SK-N-MC (cell line): ENCODE measurements around the gene B3GALT4.

Experiments
- DNase-seq: peaks from one replicate; pipeline ENCODE4 v3.0.0-alpha.2; 2011; ENCODE audit warnings: low read depth, low spot score
- H3K27ac ChIP-seq: fragments of 200-600 bp; sonication (generic); 2 replicates; pipeline ENCODE4 v1.5.1; 2016; ENCODE audit warnings: mixed run types
- H3K36me3 ChIP-seq: fragments of 200-600 bp; sonication (generic); 2 replicates; pipeline ENCODE4 v1.6.1; 2017; ENCODE audit warnings: antibody characterized with exemption, low read length, mixed read lengths; ENCODE audit not compliant: insufficient read depth
- H3K4me3 ChIP-seq: fragments of 200-600 bp; sonication (generic); 2 replicates; pipeline ENCODE4 v1.5.1; 2016
- H3K9ac ChIP-seq: fragments of 200-600 bp; sonication (generic); 2 replicates; pipeline ENCODE4 v1.8.0; 2017; ENCODE audit warnings: mixed run types, mixed read lengths; ENCODE audit not compliant: insufficient read length
- H3K9me3 ChIP-seq: fragments of 200-600 bp; sonication (generic); 2 replicates; pipeline ENCODE4 v1.6.1; 2017; ENCODE audit warnings: low read depth, mild to moderate bottlenecking, antibody characterized with exemption, low read length, moderate library complexity, mixed read lengths
- EZH2 ChIP-seq: fragments of 200-600 bp; sonication (generic); IDR thresholded peaks from one replicate; pipeline ENCODE4 v1.6.1; 2017; ENCODE audit warnings: antibody characterized with exemption
- FOXP2 ChIP-seq: optimal IDR thresholded peaks from 2 replicates; pipeline ENCODE3; 2011; ENCODE audit warnings: mild to moderate bottlenecking, moderate library complexity; ENCODE audit not compliant: insufficient read depth; ENCODE audit errors: extremely low read length, control extremely low read depth
- POLR2AphosphoS5 ChIP-seq: IDR thresholded peaks from 2 replicates; pipeline ENCODE4 v1.6.1; 2012; ENCODE audit warnings: mild to moderate bottlenecking, low read depth, low read length, borderline replicate concordance

Gene B3GALT4

DNA sequence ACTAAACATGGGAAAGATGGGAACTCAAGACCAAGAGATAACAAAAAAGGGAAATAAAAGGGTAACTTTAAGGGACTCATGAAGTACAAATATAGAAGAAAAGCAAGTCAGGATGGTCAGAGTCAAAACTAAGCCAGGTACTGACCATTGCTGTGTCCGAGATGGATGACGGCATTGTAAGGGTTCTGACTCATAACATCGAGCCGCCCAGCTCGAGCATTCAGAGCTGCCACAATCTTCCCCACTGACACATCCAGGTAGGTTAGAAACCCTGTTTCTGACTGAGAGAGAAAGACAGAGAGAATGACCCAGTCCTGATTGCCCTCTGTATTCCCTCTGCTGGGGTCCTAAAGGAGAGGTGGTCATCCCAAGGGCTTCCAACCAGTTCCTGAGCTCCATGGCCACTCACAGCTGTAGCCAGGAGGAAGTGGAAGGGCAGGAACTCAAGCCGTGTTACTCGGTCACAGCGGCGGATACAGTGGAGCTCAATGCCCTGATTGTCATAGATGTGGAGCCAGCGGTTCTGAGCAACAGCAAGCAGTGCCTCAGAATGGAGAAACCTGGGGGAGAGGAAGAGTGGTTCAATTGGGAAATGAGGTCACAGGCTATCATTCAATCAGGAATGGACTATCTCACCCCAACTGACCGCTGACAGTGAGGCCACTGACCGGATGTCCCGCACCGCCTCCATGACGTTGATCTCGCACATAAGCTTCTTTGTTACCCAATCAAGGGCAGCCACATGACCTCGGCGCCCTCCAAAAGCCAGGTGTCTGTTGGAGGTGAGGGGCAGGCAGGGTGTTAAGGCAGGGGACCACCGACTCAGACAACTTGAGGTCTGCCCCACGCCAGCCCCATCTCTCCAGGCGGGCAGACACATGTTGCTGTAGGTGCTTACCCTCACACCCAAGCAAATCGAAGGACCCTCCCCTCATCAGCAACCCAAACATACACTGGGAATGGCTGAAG lies 10.3 kb downstream of the B3GALT4 start:
- Histone ChIP-seq H3K9ac (no peak overlapping the region), H3K27ac (no peak overlapping the region), H3K9me3 (no peaks in the 10 kb centered on the region), H3K36me3 (peaks cover 48% of the 10 kb centered on the region), H3K4me3 (no peak overlapping the region; the same call in 1 of the 2 replicates)
- DNase-seq, result no peak
- TF ChIP-seq EZH2 (no peak), POLR2AphosphoS5 (no peak), FOXP2 (no peak)

DNA sequence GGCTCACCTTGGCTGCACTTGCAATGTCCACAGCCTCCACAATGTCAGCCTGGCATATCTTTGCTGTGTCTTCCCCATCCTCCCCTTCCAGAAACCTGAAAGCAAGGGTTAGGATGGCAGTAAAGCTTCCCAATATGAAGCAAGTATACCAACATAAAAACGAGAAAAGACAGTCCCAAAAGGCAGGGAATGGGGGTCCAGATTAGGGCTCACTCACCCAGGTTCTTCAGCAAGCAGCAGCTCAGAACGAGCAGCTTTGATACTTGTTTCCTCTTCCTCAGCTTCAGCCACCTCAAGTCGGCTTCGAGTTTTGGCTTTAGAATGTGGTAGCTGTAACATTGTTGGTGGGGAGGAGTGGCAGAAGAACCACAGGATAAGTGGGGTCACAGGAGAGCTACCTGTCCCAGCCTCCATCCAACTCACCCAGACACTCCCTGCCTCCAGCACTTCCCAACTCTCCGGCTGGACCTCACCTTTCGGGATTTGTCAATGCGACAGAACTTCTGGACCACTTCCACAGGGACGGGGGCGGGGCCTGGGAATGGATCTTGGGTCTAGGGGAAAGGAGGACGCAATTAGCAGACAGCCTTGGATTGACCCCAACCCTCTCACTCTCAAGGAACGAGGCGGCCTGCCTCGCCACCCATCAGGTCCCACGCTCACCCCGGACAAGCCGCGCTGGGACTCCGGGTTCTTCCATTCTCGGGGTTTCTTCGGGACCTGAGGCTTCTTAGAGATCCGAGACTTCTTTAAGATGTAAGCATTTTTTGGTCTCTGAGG lies 11.4 kb downstream of the B3GALT4 start:
- DNase-seq, result no peak
- TF ChIP-seq EZH2 (no peak), FOXP2 (no peak), POLR2AphosphoS5 (no peak)
- Histone ChIP-seq H3K9ac (peak overlapping the region; percentile 93), H3K36me3 (peaks cover 48% of the 10 kb centered on the region), H3K9me3 (no peaks in the 10 kb centered on the region), H3K4me3 (peak overlapping the region; percentile 90), H3K27ac (no peak overlapping the region)

DNA sequence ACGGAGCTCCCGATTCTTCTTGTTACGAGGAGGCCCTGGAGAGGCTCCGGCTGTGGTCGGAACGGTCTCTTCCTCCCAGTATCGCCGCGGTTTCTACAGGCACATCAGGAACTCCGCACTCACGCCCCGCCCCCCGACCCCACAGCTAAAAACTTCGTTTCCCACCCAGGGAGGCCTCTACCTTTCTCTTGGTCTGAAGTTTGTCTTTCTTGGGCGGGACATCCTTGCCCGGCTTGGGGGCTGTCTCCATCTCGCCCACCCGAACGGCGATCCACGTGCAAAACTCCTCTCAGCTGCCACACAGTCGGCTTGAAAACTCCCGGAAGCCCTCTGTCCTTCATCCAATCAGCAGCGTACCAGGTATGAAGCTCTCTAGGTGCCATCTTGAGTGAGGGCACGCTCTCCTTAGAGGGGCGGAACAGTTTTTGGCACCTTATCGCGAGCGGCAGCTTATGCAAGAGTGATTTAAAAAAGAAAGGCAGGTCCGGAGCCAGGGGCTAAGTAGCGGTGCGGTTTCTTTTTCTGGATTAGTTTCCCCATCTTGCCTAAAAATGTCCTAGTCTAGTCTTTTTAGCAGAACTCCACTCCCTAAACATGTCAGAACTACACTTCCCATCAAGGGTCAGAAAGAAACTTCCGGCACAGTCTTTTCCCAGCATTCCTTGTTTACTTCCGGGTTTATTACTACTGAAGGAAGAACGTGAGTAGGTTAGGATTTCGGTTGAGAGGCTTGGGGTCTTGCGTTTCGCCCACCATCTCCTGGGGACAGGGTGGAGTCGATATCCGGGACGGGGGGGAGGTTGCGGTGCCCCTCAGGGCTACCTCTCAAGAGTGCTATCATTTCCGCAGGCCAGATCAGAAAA lies 12.2 kb downstream of the B3GALT4 start, which contains the start of the genes PFDN6 and WDR46:
TSS of gene PFDN6 (plus strand) at position 681 of the 863 bp plus-strand sequence. CDS start 256 bp downstream, outside the sequence.
TSS of gene WDR46 (minus strand) at position 319 of the 863 bp plus-strand sequence. CDS start at position 250, 69 bp downstream.
- TF ChIP-seq POLR2AphosphoS5, result peak; percentile 79
- no peak for TF ChIP-seq FOXP2
- no peak for TF ChIP-seq EZH2
- Histone ChIP-seq H3K9ac (peak within 1 kb of the TSS; percentile 93), H3K9me3 (no peaks in the 10 kb centered on the region), H3K27ac (0 out of 2 replicates have a peak within 1 kb of the TSS, but pooled peaks have one; percentile 49), H3K36me3 (peaks cover 48% of the 10 kb centered on the region), H3K4me3 (peak within 1 kb of the TSS; percentile 90)
- DNase-seq, result peak; percentile 85

DNA sequence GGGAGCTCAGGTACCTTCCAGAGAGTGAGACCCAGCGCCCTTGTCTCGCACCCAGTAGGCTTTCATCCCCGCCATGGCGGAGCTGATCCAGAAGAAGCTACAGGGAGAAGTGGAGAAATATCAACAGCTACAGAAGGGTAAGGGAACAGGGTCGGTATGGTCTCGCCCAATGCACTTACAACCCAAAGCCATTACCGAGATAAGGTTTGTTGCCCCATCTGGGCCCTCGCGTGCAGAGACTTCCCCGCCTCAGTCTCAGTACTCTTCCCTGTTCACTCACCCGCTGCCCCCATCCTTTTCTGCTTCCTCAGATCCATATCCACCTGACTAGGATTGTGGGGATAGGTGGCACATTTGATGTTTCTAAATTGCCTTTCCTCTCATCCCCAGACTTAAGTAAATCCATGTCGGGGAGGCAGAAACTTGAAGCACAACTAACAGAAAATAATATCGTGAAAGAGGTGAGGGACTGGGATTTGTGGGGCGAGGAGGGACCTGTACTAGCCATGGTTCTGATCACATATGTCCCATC lies 12.9 kb downstream of the B3GALT4 start:
- Histone ChIP-seq H3K9me3 (no peaks in the 10 kb centered on the region), H3K4me3 (peak overlapping the region; percentile 90), H3K9ac (peak overlapping the region; percentile 93), H3K27ac (0 out of 2 replicates have a peak overlapping the region, but pooled peaks have one; percentile 49), H3K36me3 (peaks cover 41% of the 10 kb centered on the region)
- DNase-seq, result no peak
- TF ChIP-seq FOXP2 (no peak), EZH2 (no peak), POLR2AphosphoS5 (no peak)

DNA sequence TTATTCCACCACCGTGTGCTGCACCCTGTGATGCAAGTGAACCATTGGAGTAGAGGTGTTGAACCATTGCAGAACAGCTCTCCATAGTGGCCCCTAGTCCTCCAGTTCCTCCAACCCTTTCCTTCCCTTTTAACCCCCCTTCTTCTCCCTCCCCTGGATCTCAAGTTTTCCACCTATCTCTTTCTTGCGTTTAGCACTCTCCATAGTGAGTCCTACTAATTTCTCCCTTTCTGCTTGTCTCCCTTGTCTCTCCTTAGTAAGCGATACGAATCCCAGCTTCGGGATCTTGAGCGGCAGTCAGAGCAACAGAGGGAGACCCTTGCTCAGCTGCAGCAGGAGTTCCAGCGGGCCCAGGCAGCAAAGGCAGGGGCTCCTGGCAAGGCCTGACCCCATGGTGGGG lies 13.5 kb downstream of the B3GALT4 start:
- Histone ChIP-seq H3K27ac (no peak overlapping the region), H3K36me3 (peaks cover 35% of the 10 kb centered on the region), H3K4me3 (peak overlapping the region; percentile 90), H3K9me3 (no peaks in the 10 kb centered on the region), H3K9ac (peak overlapping the region; percentile 93)
- no peak for DNase-seq
- TF ChIP-seq EZH2, result no peak
- no peak for TF ChIP-seq POLR2AphosphoS5
- no peak for TF ChIP-seq FOXP2

DNA sequence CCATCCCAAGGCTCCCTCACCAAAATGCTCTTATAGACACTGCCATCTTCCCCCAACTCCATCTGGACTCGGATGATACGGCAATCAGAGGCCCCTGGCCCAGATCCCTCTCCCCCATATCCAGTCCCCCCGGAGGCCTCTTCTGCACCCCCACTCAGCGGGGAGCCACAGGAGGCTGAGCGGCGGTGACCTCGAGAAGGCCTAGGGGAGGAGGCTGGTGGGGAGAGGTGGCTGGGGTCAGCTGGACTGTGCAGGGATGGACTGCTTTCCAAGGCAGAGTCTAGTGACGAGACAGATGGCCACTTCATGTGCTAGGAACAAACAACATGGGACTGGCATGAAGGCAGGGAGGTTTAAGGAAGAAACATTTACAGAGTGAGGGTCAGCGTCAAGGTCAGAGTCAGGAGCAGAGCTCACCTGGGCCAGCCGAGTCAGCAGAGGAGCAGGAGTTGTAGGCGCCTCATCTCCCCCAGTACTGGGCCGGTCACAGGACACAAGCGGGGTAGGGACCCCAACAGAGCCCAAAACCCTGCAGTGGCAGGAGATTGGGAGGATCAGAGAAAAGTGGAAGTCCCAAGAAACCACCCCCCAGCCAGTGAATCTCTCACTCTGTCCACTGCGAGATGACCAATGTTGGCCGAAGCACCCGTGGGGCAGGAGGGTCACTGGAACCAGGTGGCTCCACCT lies 16.2 kb downstream of the B3GALT4 start:
- Histone ChIP-seq H3K4me3 (no peak overlapping the region), H3K27ac (no peak overlapping the region), H3K36me3 (peaks cover 14% of the 10 kb centered on the region; the same call in 1 of the 2 replicates), H3K9me3 (no peaks in the 10 kb centered on the region), H3K9ac (no peak overlapping the region)
- TF ChIP-seq POLR2AphosphoS5 (no peak; the same call in 1 of the 2 replicates), FOXP2 (no peak)
- DNase-seq, result no peak
